Trophoblast cell (in vitro differentiated cells and primary cell): ENCODE data around the gene ACIN1.

Experiments
- DNase-seq, 2 donors: peaks; one replicate each; pipeline ENCODE4 v3.0.0-alpha.2; 2016
- H2AFZ ChIP-seq: 2 replicates; pipeline ENCODE4 v1.6.1; 2013; ENCODE audit warnings: low read length, moderate library complexity, mild to moderate bottlenecking; ENCODE audit not compliant: insufficient read depth, poor library complexity
- H2AK5ac ChIP-seq: 2 replicates; pipeline ENCODE4 v1.6.1; 2013; ENCODE audit warnings: mild to moderate bottlenecking, low read length
- H2BK120ac ChIP-seq: 2 replicates; pipeline ENCODE4 v1.6.1; 2013; ENCODE audit warnings: low read length, mild to moderate bottlenecking, moderate library complexity; ENCODE audit not compliant: insufficient read depth, poor library complexity
- H2BK12ac ChIP-seq: 2 replicates; pipeline ENCODE4 v1.6.1; 2013; ENCODE audit warnings: mild to moderate bottlenecking, low read length, moderate library complexity
- H2BK5ac ChIP-seq: 2 replicates; pipeline ENCODE4 v1.6.1; 2013; ENCODE audit warnings: low read length, low read depth, moderate library complexity, mild to moderate bottlenecking; ENCODE audit not compliant: poor library complexity
- H3K14ac ChIP-seq: 2 replicates; pipeline ENCODE4 v1.6.1; 2013; ENCODE audit warnings: mild to moderate bottlenecking, low read length
- H3K18ac ChIP-seq: 2 replicates; pipeline ENCODE4 v1.6.1; 2013; ENCODE audit warnings: mild to moderate bottlenecking, low read length
- H3K23ac ChIP-seq: 2 replicates; pipeline ENCODE4 v1.6.1; 2013; ENCODE audit warnings: low read length
- H3K27ac ChIP-seq: 2 replicates; pipeline ENCODE4 v1.5.1; 2013; ENCODE audit warnings: low read depth, mild to moderate bottlenecking, inconsistent platforms, low read length, moderate library complexity
- H3K27me3 ChIP-seq: 2 replicates; pipeline ENCODE4 v1.6.1; 2013; ENCODE audit warnings: inconsistent platforms, mild to moderate bottlenecking, low read length, moderate library complexity; ENCODE audit not compliant: insufficient read depth
- H3K36me3 ChIP-seq, 2 experiments: 1 replicate in 1 of 2; 2 replicates in 1 of 2; pipeline ENCODE4 v1.6.1; 2013; ENCODE audit warnings: low read length in 2 of 2, mild to moderate bottlenecking in 2 of 2, moderate library complexity in 1 of 2; ENCODE audit not compliant: insufficient read depth in 2 of 2, control insufficient read depth in 1 of 2
- H3K4ac ChIP-seq: 2 replicates; pipeline ENCODE4 v1.6.1; 2013; ENCODE audit warnings: low read depth, mild to moderate bottlenecking, low read length, moderate library complexity
- H3K4me1 ChIP-seq, 2 experiments: 1 replicate in 1 of 2; 2 replicates in 1 of 2; pipeline ENCODE4 v1.6.1; 2013; ENCODE audit warnings: low read length in 2 of 2, mild to moderate bottlenecking in 2 of 2, moderate library complexity in 1 of 2; ENCODE audit not compliant: insufficient read depth in 2 of 2, control insufficient read depth in 1 of 2
- H3K4me2 ChIP-seq: 2 replicates; pipeline ENCODE4 v1.6.1; 2013; ENCODE audit warnings: inconsistent platforms, mild to moderate bottlenecking, low read length, moderate library complexity
- H3K4me3 ChIP-seq: 2 replicates; pipeline ENCODE4 v1.5.1; 2013; ENCODE audit warnings: mild to moderate bottlenecking, low read depth, low read length, inconsistent platforms
- H3K79me1 ChIP-seq: one replicate; pipeline ENCODE4 v1.6.1; 2013; ENCODE audit warnings: low read length
- H3K79me2 ChIP-seq: 2 replicates; pipeline ENCODE4 v1.6.1; 2013; ENCODE audit warnings: low read length, mild to moderate bottlenecking; ENCODE audit not compliant: control insufficient read depth, insufficient read depth, poor library complexity
- H3K9ac ChIP-seq: 2 replicates; pipeline ENCODE4 v1.6.1; 2013; ENCODE audit warnings: mild to moderate bottlenecking, low read length
- H3K9me3 ChIP-seq: 2 replicates; pipeline ENCODE4 v1.6.1; 2013; ENCODE audit warnings: low read depth, mild to moderate bottlenecking, control low read depth, inconsistent platforms, low read length; ENCODE audit not compliant: insufficient read depth
- H4K12ac ChIP-seq: 2 replicates; pipeline ENCODE4 v1.6.1; 2013; ENCODE audit warnings: low read depth, mild to moderate bottlenecking, low read length, moderate library complexity
- H4K8ac ChIP-seq: 2 replicates; pipeline ENCODE4 v1.6.1; 2013; ENCODE audit warnings: low read depth, mild to moderate bottlenecking, low read length, moderate library complexity
- H4K91ac ChIP-seq: one replicate; pipeline ENCODE4 v1.6.1; 2013; ENCODE audit warnings: low read depth, mild to moderate bottlenecking, low read length, moderate library complexity
- WGBS: extraction: QIAGEN DNeasy Blood & Tissue Kit; methylation state at CpG from one replicate; pipeline ENCODE4 v1.1.7; 2013; ENCODE audit warnings: missing lambda C conversion rate; ENCODE audit not compliant: insufficient read length, insufficient coverage; ENCODE audit errors: extremely low coverage; 5-methylcytosine and 5-hydroxymethylcytosine counted together

Gene ACIN1

GRCh38 chr14:23118506-23119362 is 23.8 kb upstream of the ACIN1 start, which contains the start of gene CEBPE:
CEBPE (minus strand) TSS chr14:23119255; CDS start chr14:23119091, 164 bp downstream.
- no peak within 1 kb of the TSS for H4K91ac ChIP-seq

GRCh38 chr14:23117371-23118020 is 22.6 kb upstream of the ACIN1 start:
- no peak overlapping the region for H3K4ac ChIP-seq
- H3K4me3 ChIP-seq = no peak overlapping the region
- no peak overlapping the region for H2BK12ac ChIP-seq
- H4K8ac ChIP-seq = no peak overlapping the region
- no peak overlapping the region for H2AFZ ChIP-seq
- H3K9me3 ChIP-seq = no peaks in the 10 kb centered on the region
- no peaks in the 10 kb centered on the region for H3K27me3 ChIP-seq
- H4K91ac ChIP-seq = no peak overlapping the region
- no peaks in the 10 kb centered on the region for H3K79me2 ChIP-seq
- H2BK120ac ChIP-seq = no peak overlapping the region
- H3K14ac ChIP-seq = no peak overlapping the region
- no peak overlapping the region for H2BK5ac ChIP-seq
- H3K27ac ChIP-seq = no peak overlapping the region
- no peak overlapping the region for H3K18ac ChIP-seq
- H3K23ac ChIP-seq = no peak overlapping the region
- no peak overlapping the region for H3K9ac ChIP-seq
- no peak for DNase-seq
- no peak overlapping the region for H4K12ac ChIP-seq
- WGBS = no CpG with 5 or more reads among the region's 32 CpGs
- no peaks in the 10 kb centered on the region for H3K79me1 ChIP-seq
- H3K4me2 ChIP-seq = no peak overlapping the region
- H3K4me1 ChIP-seq = peaks cover 3 to 10% of the 10 kb centered on the region in 2 experiments
- no peaks in the 10 kb centered on the region for H3K36me3 ChIP-seq
- no peak overlapping the region for H2AK5ac ChIP-seq

More at GRCh38 chr14:23118506-23119362, 23.8 kb upstream of the ACIN1 start, which contains the start of gene CEBPE:
- H2BK12ac ChIP-seq = no peak within 1 kb of the TSS
- H3K14ac ChIP-seq = no peak within 1 kb of the TSS
- no peaks in the 10 kb centered on the region for H3K9me3 ChIP-seq
- no peak within 1 kb of the TSS for H3K9ac ChIP-seq
- H3K4me2 ChIP-seq = no peak within 1 kb of the TSS
- no peak within 1 kb of the TSS for H2BK120ac ChIP-seq
- no peak within 1 kb of the TSS for H3K23ac ChIP-seq
- H3K79me1 ChIP-seq = no peaks in the 10 kb centered on the region
- no peak within 1 kb of the TSS for H3K27ac ChIP-seq
- H2AK5ac ChIP-seq = no peak within 1 kb of the TSS
- no peak within 1 kb of the TSS for H3K4me3 ChIP-seq
- H3K4ac ChIP-seq = no peak within 1 kb of the TSS
- H3K27me3 ChIP-seq = no peaks in the 10 kb centered on the region
- H3K18ac ChIP-seq = no peak within 1 kb of the TSS
- WGBS = no CpG with 5 or more reads among the region's 32 CpGs
- no peaks in the 10 kb centered on the region for H3K79me2 ChIP-seq
- no peak within 1 kb of the TSS for H2AFZ ChIP-seq
- no peaks in the 10 kb centered on the region for H3K36me3 ChIP-seq
- DNase-seq = no peak
- peaks cover 3 to 7% of the 10 kb centered on the region in 2 experiments for H3K4me1 ChIP-seq
- no peak within 1 kb of the TSS for H4K12ac ChIP-seq
- H4K8ac ChIP-seq = no peak within 1 kb of the TSS
- no peak within 1 kb of the TSS for H2BK5ac ChIP-seq

GRCh38 chr14:23115918-23116317 is 21.0 kb upstream of the ACIN1 start:
- Histone ChIP-seq H3K36me3 (no peaks in the 10 kb centered on the region), H3K4me2 (no peak overlapping the region), H3K9me3 (no peaks in the 10 kb centered on the region), H4K12ac (no peak overlapping the region), H2AK5ac (no peak overlapping the region), H3K27me3 (no peaks in the 10 kb centered on the region), H2BK120ac (no peak overlapping the region), H4K8ac (no peak overlapping the region), H3K9ac (no peak overlapping the region), H4K91ac (no peak overlapping the region), H3K4me3 (no peak overlapping the region), H2BK12ac (no peak overlapping the region), H2AFZ (no peak overlapping the region), H3K27ac (no peak overlapping the region), H3K79me1 (no peaks in the 10 kb centered on the region), H3K14ac (no peak overlapping the region), H3K18ac (no peak overlapping the region), H3K4ac (no peak overlapping the region), H3K4me1 (peaks cover 3 to 8% of the 10 kb centered on the region in 2 experiments), H3K79me2 (no peaks in the 10 kb centered on the region), H3K23ac (no peak overlapping the region), H2BK5ac (no peak overlapping the region)
- WGBS = no CpG with 5 or more reads among the region's 5 CpGs
- DNase-seq = no peak

GRCh38 chr14:23115039-23115731 is 20.2 kb upstream of the ACIN1 start:
- Histone ChIP-seq H3K9me3 (peaks cover 1% of the 10 kb centered on the region), H4K91ac (no peak overlapping the region), H2AFZ (no peak overlapping the region), H3K36me3 (no peaks in the 10 kb centered on the region), H3K27me3 (no peaks in the 10 kb centered on the region), H2AK5ac (no peak overlapping the region), H4K12ac (no peak overlapping the region), H3K4ac (no peak overlapping the region), H3K18ac (no peak overlapping the region), H3K4me3 (no peak overlapping the region), H2BK12ac (no peak overlapping the region), H2BK5ac (no peak overlapping the region), H3K27ac (no peak overlapping the region), H3K79me1 (no peaks in the 10 kb centered on the region), H3K4me1 (peaks cover 3 to 8% of the 10 kb centered on the region in 2 experiments), H3K9ac (no peak overlapping the region), H3K23ac (no peak overlapping the region), H4K8ac (no peak overlapping the region), H3K4me2 (no peak overlapping the region), H3K14ac (no peak overlapping the region), H3K79me2 (no peaks in the 10 kb centered on the region), H2BK120ac (no peak overlapping the region)
- peak; percentile 28 to 67 for DNase-seq
- WGBS = no CpG with 5 or more reads among the region's 10 CpGs
